CD14-positive monocyte (primary cell): ENCODE measurements around the gene SLC5A5. TPM values are rescaled to one million over a fixed set of nuclear protein-coding genes. Genes with fewer than 3 reads are reported as not detected.

Source experiments
- DNase-seq, 3 donors: peaks; one replicate each; pipeline ENCODE4 v3.0.0-alpha.2; 2011 to 2022
- H2AFZ ChIP-seq: 2 replicates; pipeline ENCODE4 v1.6.0; 2012; ENCODE audit warnings: mild to moderate bottlenecking, low read depth, low read length, inconsistent platforms; ENCODE audit not compliant: insufficient read depth, poor library complexity, severe bottlenecking
- H3K27ac ChIP-seq, 2 donors: 1 replicate in 1 of 2; 2 replicates in 1 of 2; pipeline ENCODE4 v1.5.1; 2012 to 2013; ENCODE audit warnings: low read length in 2 of 2, control low read depth in 1 of 2, inconsistent platforms in 1 of 2, low read depth in 1 of 2, mild to moderate bottlenecking in 1 of 2
- H3K27me3 ChIP-seq, 2 donors: one replicate each; pipeline versions ENCODE4 v1.6.0 to v1.6.1; 2011 to 2013; ENCODE audit warnings: low read length in 2 of 2; ENCODE audit not compliant: control insufficient read depth in 2 of 2, insufficient read depth in 2 of 2
- H3K36me3 ChIP-seq, 2 donors: replicated peaks in 1 of 2; 1 replicate in 1 of 2; 2 replicates in 1 of 2; pipeline versions ENCODE4 v1.5.1 to v1.6.1; 2012 to 2013; ENCODE audit warnings: low read length in 2 of 2, control low read depth in 1 of 2, inconsistent platforms in 1 of 2, mild to moderate bottlenecking in 1 of 2; ENCODE audit not compliant: insufficient read depth in 2 of 2, control insufficient read depth in 1 of 2
- H3K4me1 ChIP-seq, 2 donors: 1 replicate in 1 of 2; 2 replicates in 1 of 2; pipeline versions ENCODE4 v1.5.1 to v1.6.1; 2012 to 2013; ENCODE audit warnings: low read length in 2 of 2, control low read depth in 1 of 2, inconsistent platforms in 1 of 2, mild to moderate bottlenecking in 1 of 2, moderate library complexity in 1 of 2; ENCODE audit not compliant: insufficient read depth in 2 of 2, control insufficient read depth in 1 of 2
- H3K4me2 ChIP-seq: replicated peaks from 2 replicates; pipeline ENCODE3; 2012; ENCODE audit warnings: low read length, moderate library complexity, mild to moderate bottlenecking; ENCODE audit not compliant: poor library complexity, severe bottlenecking; ENCODE audit errors: extremely low read depth
- H3K4me3 ChIP-seq, 3 experiments: fragments of 200-600 bp in 1 of 3; sonication (generic) in 1 of 3; replicated peaks in 1 of 3; 1 replicate in 2 of 3; 2 replicates in 1 of 3; pipeline ENCODE4 v1.5.1; 2011 to 2013; ENCODE audit warnings: low read length in 3 of 3, mild to moderate bottlenecking in 3 of 3, control low read depth in 2 of 3, low read depth in 2 of 3, inconsistent platforms in 1 of 3, moderate library complexity in 1 of 3
- H3K79me2 ChIP-seq: 2 replicates; pipeline ENCODE4 v1.6.0; 2012; ENCODE audit warnings: mild to moderate bottlenecking, control low read depth, inconsistent platforms, low read length, moderate library complexity; ENCODE audit not compliant: insufficient read depth
- H3K9ac ChIP-seq: 2 replicates; pipeline ENCODE4 v1.6.0; 2017; ENCODE audit warnings: low read length, mild to moderate bottlenecking; ENCODE audit not compliant: insufficient read depth, poor library complexity, severe bottlenecking
- H3K9me3 ChIP-seq, 2 donors: replicated peaks in 1 of 2; 1 replicate in 1 of 2; 2 replicates in 1 of 2; pipeline versions ENCODE4 v1.5.1 to v1.6.1; 2012 to 2013; ENCODE audit warnings: low read length in 2 of 2, control low read depth in 1 of 2; ENCODE audit not compliant: control insufficient read depth in 1 of 2, insufficient read depth in 1 of 2
- H4K20me1 ChIP-seq: 2 replicates; pipeline ENCODE4 v1.6.0; 2012; ENCODE audit warnings: mild to moderate bottlenecking, low read length, control low read depth, moderate library complexity; ENCODE audit not compliant: insufficient read depth
- H3K27ac Mint-ChIP-seq, 7 donors: one replicate each; pipeline ENCODE4 v1.8.0; 2020; ENCODE audit warnings: mild to moderate bottlenecking in 7 of 7, mixed read lengths in 7 of 7, moderate library complexity in 6 of 7, inconsistent platforms in 2 of 7
- H3K27me3 Mint-ChIP-seq, 3 donors: one replicate each; pipeline ENCODE4 v1.8.0; 2021 to 2022; ENCODE audit warnings: low read depth in 3 of 3, mild to moderate bottlenecking in 3 of 3, mixed read lengths in 3 of 3, moderate library complexity in 3 of 3, inconsistent platforms in 1 of 3
- H3K36me3 Mint-ChIP-seq, 2 donors: one replicate each; pipeline ENCODE4 v1.8.0; 2020; ENCODE audit warnings: mixed read lengths in 2 of 2, inconsistent platforms in 1 of 2, mild to moderate bottlenecking in 1 of 2
- H3K4me1 Mint-ChIP-seq: one replicate; pipeline ENCODE4 v1.8.0; 2020; ENCODE audit warnings: mild to moderate bottlenecking, mixed read lengths
- H3K4me3 Mint-ChIP-seq, 2 donors: one replicate each; pipeline ENCODE4 v1.8.0; 2020; ENCODE audit warnings: mild to moderate bottlenecking in 2 of 2, mixed read lengths in 2 of 2, moderate library complexity in 1 of 2
- H3K9me3 Mint-ChIP-seq, 7 donors: one replicate each; pipeline ENCODE4 v1.8.0; 2020 to 2022; ENCODE audit warnings: mixed read lengths in 7 of 7, mild to moderate bottlenecking in 6 of 7, moderate library complexity in 6 of 7, inconsistent platforms in 2 of 7
- CTCF ChIP-seq: fragments of 200-600 bp; IDR thresholded peaks from one replicate; pipeline ENCODE4 v1.8.0; 2022; ENCODE audit warnings: antibody characterized with exemption, mild to moderate bottlenecking
- WGBS: methylation state at CpG from one replicate; pipeline ENCODE4 v1.1.5; 2013; ENCODE audit warnings: missing lambda C conversion rate; ENCODE audit not compliant: insufficient coverage; 5-methylcytosine and 5-hydroxymethylcytosine counted together
- intact Hi-C, 2 donors: fragments of 100-400 bp; cut with micrococcal nuclease; formaldehyde crosslinking; loops; one replicate each; pipeline versions ENCODE4 v1.15.0 to v1.15.1; 2023
- polyA plus RNA-seq, 3 donors: library from polyadenylated mRNA; depleted of rRNA in 1 of 3; unstranded in 2 of 3; stranded (reverse) in 1 of 3; fragments of 300-500 nt in 2 of 3; fragments of >200 nt in 1 of 3; fragmentation: Illumina TruSeq in 2 of 3; gene quantifications; 1 replicate in 2 of 3; 2 replicates in 1 of 3; pipeline ENCODE4 v1.2.3, GENCODE V29; 2012 to 2021

SLC5A5 gene
- polyA plus RNA-seq, 3 donors = 0.03 TPM; not detected in 2

DNA sequence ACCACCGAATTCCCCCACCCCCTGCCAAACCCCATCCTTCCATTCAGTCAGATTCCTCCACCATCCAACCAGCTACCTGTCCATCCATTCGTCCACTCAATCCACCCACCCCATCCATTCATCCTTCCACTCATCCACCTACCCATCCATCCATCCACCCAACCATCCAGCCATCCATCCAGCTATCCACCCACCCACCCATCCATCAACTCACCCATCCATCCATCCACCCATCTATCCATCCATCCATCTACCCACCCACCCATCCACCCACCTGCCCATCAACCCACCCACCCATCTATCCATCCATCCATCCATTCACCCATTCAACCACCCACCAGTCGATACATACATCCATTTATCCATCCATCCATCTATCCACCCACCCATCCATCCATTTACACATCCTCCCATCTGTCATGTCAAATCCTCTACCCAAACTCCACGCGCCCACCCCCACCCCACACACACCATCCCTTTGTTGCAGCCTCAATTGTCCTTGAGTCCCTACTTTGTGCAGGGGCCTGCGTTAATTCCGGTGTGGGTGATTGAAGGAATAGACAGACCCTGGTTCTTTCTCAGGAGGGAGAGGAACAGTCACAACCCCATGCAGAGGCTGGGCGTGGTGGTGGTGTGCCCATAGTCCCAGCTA is 5.3 kb upstream of the SLC5A5 start:
- peaks cover 29 to 40% of the 10 kb centered on the region in 2 donors for H3K36me3 Mint-ChIP-seq
- 97% methylated on average over 6 of the region's 8 CpGs for WGBS
- Histone ChIP-seq H3K27me3 (peaks cover 2 to 8% of the 10 kb centered on the region in 2 donors), H3K79me2 (peaks cover 10% of the 10 kb centered on the region), H3K9ac (no peak overlapping the region), H3K36me3 (peaks cover 29 to 37% of the 10 kb centered on the region in 2 donors), H3K4me1 (peaks cover 0 to under 1% of the 10 kb centered on the region in 2 donors), H3K4me3 (no peak overlapping the region), H3K27ac (no peak overlapping the region), H2AFZ (no peak overlapping the region), H3K4me2 (no peak overlapping the region), H3K9me3 (peaks cover 0 to under 1% of the 10 kb centered on the region in 2 donors), H4K20me1 (peaks cover 44% of the 10 kb centered on the region)
- intact Hi-C loops = no loop called here
- no peak for DNase-seq
- no peaks in the 10 kb centered on the region for H3K9me3 Mint-ChIP-seq
- H3K4me3 Mint-ChIP-seq = no peak overlapping the region
- H3K4me1 Mint-ChIP-seq = peaks cover 7% of the 10 kb centered on the region
- peaks cover 10 to 17% (median 13%) of the 10 kb centered on the region in 3 donors for H3K27me3 Mint-ChIP-seq
- H3K27ac Mint-ChIP-seq = no peak overlapping the region
- no peak for TF ChIP-seq CTCF

- peaks cover 8 to 14% of the 10 kb centered on the region in 2 donors for H3K27me3 ChIP-seq
- H4K20me1 ChIP-seq = peaks cover 38% of the 10 kb centered on the region
- H3K9me3 ChIP-seq = peaks cover 0 to 4% of the 10 kb centered on the region in 2 donors
- Mint-ChIP-seq H3K27me3 (peaks cover 16 to 23% (median 17%) of the 10 kb centered on the region in 3 donors), H3K4me1 (peaks cover 9% of the 10 kb centered on the region), H3K9me3 (peaks cover 0 to 2% (median 0%) of the 10 kb centered on the region in 7 donors), H3K4me3 (no peak overlapping the region), H3K27ac (peak overlapping the region in 1 of 7 donors; percentile 48), H3K36me3 (peaks cover 23 to 34% of the 10 kb centered on the region in 2 donors)
- H3K9ac ChIP-seq = no peak overlapping the region
- intact Hi-C loops = no loop called here
- no peak overlapping the region for H3K4me3 ChIP-seq
- TF ChIP-seq CTCF = no peak
- peaks cover 24 to 32% of the 10 kb centered on the region in 2 donors for H3K36me3 ChIP-seq
- H3K4me2 ChIP-seq = no peak overlapping the region
- H3K4me1 ChIP-seq = peaks cover 0 to 5% of the 10 kb centered on the region in 2 donors
- no peak overlapping the region for H3K27ac ChIP-seq
- WGBS = 90% methylated on average over 9 of the region's 11 CpGs
- H3K79me2 ChIP-seq = peaks cover 4% of the 10 kb centered on the region
- DNase-seq = no peak
- no peak overlapping the region for H2AFZ ChIP-seq
Observed at GRCh38 chr19:17866964-17867486, 4.7 kb upstream of the SLC5A5 start.
